ENCODE data around the gene CDV3.
A peak's percentile ranks its signal among the peaks of the same experiment; 100 is the strongest.

Gene CDV3

GRCh38 chr3:133611534-133611933 lies 38.0 kb downstream of the CDV3 start:
- peaks cover 11% of the 10 kb centered on the region for H3K36me3 ChIP-seq (ENCODE audit: control insufficient read depth, insufficient read depth, low read length)

DNA sequence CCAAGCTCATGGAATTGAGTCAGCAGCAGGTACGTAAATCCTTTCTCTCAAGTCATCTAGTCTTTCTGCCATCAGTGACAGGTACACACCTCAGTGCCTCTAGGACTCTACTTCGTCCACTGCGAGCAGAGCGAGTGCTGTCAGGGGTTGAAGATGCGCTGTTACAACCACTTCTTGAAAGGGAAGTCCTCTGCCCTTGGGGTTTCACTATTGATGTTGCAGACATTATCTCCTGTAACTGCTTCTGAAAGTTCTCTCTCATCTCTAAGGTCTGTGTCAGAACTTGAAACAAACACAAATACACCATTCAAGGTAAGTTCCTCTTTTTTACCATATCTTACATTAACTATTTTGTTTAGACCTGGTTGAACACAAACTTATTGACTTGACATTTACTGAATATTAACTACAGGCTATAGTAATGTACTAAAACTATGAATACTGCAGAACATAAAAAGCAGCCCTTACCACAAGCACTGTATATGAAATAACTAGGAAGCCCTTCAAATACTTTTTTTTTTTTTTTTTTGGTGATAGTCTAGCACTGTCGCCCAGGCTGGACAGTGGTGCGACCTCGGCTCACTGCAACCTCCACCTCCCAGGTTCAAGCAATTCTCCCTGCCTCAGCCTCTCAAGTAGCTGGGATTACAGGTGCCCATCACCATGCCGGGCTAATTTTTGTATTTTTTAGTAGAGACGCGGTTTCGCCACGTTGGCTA lies 46.7 kb downstream of the CDV3 start:
- DNase-seq (ENCODE audit: extremely low read depth, insufficient read length): peak; percentile 72
- no peaks in the 10 kb centered on the region for H3K27me3 ChIP-seq (replicated peaks; ENCODE audit: control insufficient read depth, insufficient read depth, low read length)
- peaks cover 7% of the 10 kb centered on the region for H3K36me3 ChIP-seq (ENCODE audit: control insufficient read depth, insufficient read depth, low read length)
- TF ChIP-seq, protein P1, sequence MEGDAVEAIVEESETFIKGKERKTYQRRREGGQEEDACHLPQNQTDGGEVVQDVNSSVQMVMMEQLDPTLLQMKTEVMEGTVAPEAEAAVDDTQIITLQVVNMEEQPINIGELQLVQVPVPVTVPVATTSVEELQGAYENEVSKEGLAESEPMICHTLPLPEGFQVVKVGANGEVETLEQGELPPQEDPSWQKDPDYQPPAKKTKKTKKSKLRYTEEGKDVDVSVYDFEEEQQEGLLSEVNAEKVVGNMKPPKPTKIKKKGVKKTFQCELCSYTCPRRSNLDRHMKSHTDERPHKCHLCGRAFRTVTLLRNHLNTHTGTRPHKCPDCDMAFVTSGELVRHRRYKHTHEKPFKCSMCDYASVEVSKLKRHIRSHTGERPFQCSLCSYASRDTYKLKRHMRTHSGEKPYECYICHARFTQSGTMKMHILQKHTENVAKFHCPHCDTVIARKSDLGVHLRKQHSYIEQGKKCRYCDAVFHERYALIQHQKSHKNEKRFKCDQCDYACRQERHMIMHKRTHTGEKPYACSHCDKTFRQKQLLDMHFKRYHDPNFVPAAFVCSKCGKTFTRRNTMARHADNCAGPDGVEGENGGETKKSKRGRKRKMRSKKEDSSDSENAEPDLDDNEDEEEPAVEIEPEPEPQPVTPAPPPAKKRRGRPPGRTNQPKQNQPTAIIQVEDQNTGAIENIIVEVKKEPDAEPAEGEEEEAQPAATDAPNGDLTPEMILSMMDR (IDR thresholded peaks at IDR 0.05; ENCODE audit: insufficient read depth, low read length, poor library complexity, severe bottlenecking): no peak
- no peak overlapping the region for H3K4me3 ChIP-seq (replicated peaks; ENCODE audit: low read depth, low read length)

More at GRCh38 chr3:133611534-133611933, 38.0 kb downstream of the CDV3 start:
- Histone ChIP-seq H3K4me3 (replicated peaks; ENCODE audit: low read depth, low read length) (no peak overlapping the region), H3K27me3 (replicated peaks; ENCODE audit: control insufficient read depth, insufficient read depth, low read length) (no peaks in the 10 kb centered on the region)
- TF ChIP-seq, protein P1 (IDR thresholded peaks at IDR 0.05; ENCODE audit: insufficient read depth, low read length, poor library complexity, severe bottlenecking): no peak
- no peak for DNase-seq (ENCODE audit: extremely low read depth, insufficient read length)

DNA sequence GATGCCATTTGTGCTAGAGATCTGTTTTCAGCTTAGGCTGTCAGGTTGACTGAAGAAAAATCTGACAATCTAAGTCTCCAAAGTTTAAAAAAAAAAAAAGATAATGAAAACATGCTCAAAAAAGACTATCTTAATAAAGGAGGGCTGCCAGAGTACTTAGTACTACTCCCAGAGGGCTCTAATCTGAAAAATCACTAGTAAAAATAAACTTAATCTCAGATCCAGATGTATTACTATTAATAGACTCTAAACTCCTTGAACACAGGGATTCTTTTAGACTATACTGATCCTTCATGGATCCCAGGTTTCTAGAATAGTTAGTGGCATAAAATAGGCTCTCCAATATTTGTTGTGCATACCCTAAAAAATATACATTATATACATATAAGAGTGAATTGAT lies 54.3 kb downstream of the CDV3 start:
- no peak overlapping the region for H3K4me3 ChIP-seq (replicated peaks; ENCODE audit: low read depth, low read length)
- no peaks in the 10 kb centered on the region for H3K27me3 ChIP-seq (replicated peaks; ENCODE audit: control insufficient read depth, insufficient read depth, low read length)
- H3K36me3 ChIP-seq (ENCODE audit: control insufficient read depth, insufficient read depth, low read length): peaks cover 5% of the 10 kb centered on the region; the same call in 1 of the 2 replicates
- TF ChIP-seq, protein P1 (IDR thresholded peaks at IDR 0.05; ENCODE audit: insufficient read depth, low read length, poor library complexity, severe bottlenecking): no peak
- DNase-seq (ENCODE audit: extremely low read depth, insufficient read length): no peak

DNA sequence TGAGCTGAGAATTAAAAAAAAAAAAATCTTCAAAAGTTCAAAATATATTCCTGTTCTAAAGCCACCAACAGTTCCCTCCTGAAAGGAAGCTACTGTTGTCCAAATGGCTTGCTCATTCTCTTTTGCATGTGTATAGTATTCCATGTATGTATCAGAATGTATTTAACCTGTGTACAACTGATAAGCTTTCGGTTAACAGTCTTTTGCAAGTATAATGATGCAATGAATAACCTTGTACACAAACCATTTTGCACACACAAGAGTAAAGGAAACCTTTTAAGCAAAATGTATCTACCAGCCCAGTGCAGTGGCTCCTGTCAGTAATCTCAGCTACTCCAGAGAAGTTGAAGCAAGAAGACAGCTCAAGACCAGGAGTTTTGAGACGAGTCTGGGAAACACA lies 55.7 kb downstream of the CDV3 start:
- TF ChIP-seq, protein P1 (IDR thresholded peaks at IDR 0.05; ENCODE audit: insufficient read depth, low read length, poor library complexity, severe bottlenecking): no peak
- Histone ChIP-seq H3K36me3 (ENCODE audit: control insufficient read depth, insufficient read depth, low read length) (peaks cover 7% of the 10 kb centered on the region; the same call in 1 of the 2 replicates), H3K4me3 (replicated peaks; ENCODE audit: low read depth, low read length) (no peak overlapping the region), H3K27me3 (replicated peaks; ENCODE audit: control insufficient read depth, insufficient read depth, low read length) (no peaks in the 10 kb centered on the region)
- no peak for DNase-seq (ENCODE audit: extremely low read depth, insufficient read length)

- H3K4me3 ChIP-seq (replicated peaks; ENCODE audit: low read depth, low read length): no peak overlapping the region
- H3K27me3 ChIP-seq (replicated peaks; ENCODE audit: control insufficient read depth, insufficient read depth, low read length): no peaks in the 10 kb centered on the region
- H3K36me3 ChIP-seq (ENCODE audit: control insufficient read depth, insufficient read depth, low read length): peaks cover 11% of the 10 kb centered on the region
- DNase-seq (ENCODE audit: extremely low read depth, insufficient read length): no peak
- TF ChIP-seq, protein P1 (IDR thresholded peaks at IDR 0.05; ENCODE audit: insufficient read depth, low read length, poor library complexity, severe bottlenecking): no peak
These were observed 60.0 kb downstream of the CDV3 start for GRCh38 chr3:133633439-133633838.
